Measurements from ENCODE around the gene TM2D1. TPM values are rescaled to one million over a fixed set of nuclear protein-coding genes. Genes with fewer than 3 reads are reported as not detected.

Gene TM2D1
- total and polyA plus RNA-seq, 9 of the 15 experiments (the other 6 are each of a cell fraction or from before 2014, with no cell fraction given): 24.5 to 65.2 (median 47.7) TPM

DNA sequence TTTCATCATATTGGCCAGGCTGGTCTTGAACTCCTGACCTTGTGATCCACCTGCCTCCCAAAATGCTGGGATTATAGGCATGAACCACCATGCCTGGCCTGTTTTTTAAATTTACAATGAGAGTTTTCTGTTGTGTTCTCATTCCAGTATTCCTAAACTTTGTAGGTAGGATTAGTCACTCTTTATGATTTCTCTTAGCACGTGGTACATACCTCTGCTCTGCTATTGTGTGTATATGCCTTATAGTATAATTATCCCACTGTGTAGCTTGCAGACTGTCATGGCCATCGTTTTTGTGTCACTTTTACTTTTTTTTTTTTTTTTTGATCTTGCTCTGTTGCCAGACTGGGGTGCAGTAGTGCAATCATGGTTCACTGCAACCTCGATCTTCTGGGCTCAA lies 31.8 kb upstream of the TM2D1 start:
- no peak for ATAC-seq
- POLR2A ChIA-PET: no interaction called here

GRCh38 chr1:61754545-61754944 lies 29.6 kb upstream of the TM2D1 start:
- no peaks in the 10 kb centered on the region for H3K79me2 ChIP-seq (ENCODE audit: control insufficient read depth, insufficient read depth, low read length)
- H4K20me1 ChIP-seq (replicated peaks; ENCODE audit: control insufficient read depth, insufficient read depth, low read length): no peaks in the 10 kb centered on the region
- H3K4me2 ChIP-seq (ENCODE audit: insufficient read depth, low read length): no peak overlapping the region
- H3K36me3 ChIP-seq (ENCODE audit: control insufficient read depth, insufficient read depth, low read length): no peaks in the 10 kb centered on the region
- H3K27ac ChIP-seq (ENCODE audit: extremely low read depth, low read depth, low read length): no peak overlapping the region
- CTCF ChIA-PET (ENCODE audit: low intra/inter-chr PET ratio): no interaction called here
- H3K4me1 ChIP-seq (replicated peaks in 1 of 2; ENCODE audit: control insufficient read depth in 2 of 2, insufficient read depth in 2 of 2, low read length in 2 of 2): no peaks in the 10 kb centered on the region
- ATAC-seq (no peak), DNase-seq (ENCODE audit: extremely low read depth in 1 of 4, low spot score in 3 of 4) (no peak), FAIRE-seq (no peak)
- POLR2A ChIA-PET: no interaction called here
- H3K9ac ChIP-seq (ENCODE audit: insufficient read depth in 1 of 2, low read depth in 2 of 2, low read length in 2 of 2): no peak overlapping the region
- in situ Hi-C loops (cut with MboI): no loop called here
- intact Hi-C loops (cut with micrococcal nuclease): no loop called here
- no peak overlapping the region for H2AFZ ChIP-seq (ENCODE audit: low read depth, low read length)
- H3K4me3 ChIP-seq: no peak overlapping the region
- H3K27me3 ChIP-seq (ENCODE audit: control insufficient read depth in 2 of 2, insufficient read depth in 2 of 2, low read length in 2 of 2): no peaks in the 10 kb centered on the region
- no peaks in the 10 kb centered on the region for H3K9me1 ChIP-seq (ENCODE audit: control insufficient read depth, insufficient read depth, low read length)
- no TSS peak for BruUV-seq (replicated peaks)
- H3K9me3 ChIP-seq (replicated peaks; ENCODE audit: control insufficient read depth, insufficient read depth, low read depth, low read length): no peaks in the 10 kb centered on the region
- 14% methylated on average over 4 of the region's 4 CpGs for WGBS (ENCODE audit: insufficient coverage, low coverage, missing lambda C conversion rate)
- TF ChIP-seq NFATC3 (IDR thresholded peaks at IDR 0.05) (no peak), NFRKB (IDR thresholded peaks at IDR 0.05; ENCODE audit: low read depth) (no peak), FOXK1 (CRISPR knock-in tag; IDR thresholded peaks at IDR 0.05; ENCODE audit: borderline replicate concordance) (no peak), GATAD2B (IDR thresholded peaks at IDR 0.05; ENCODE audit: borderline replicate concordance) (no peak), NR3C1 (CRISPR knock-in tag; IDR thresholded peaks at IDR 0.05) (no peak), SMARCB1 (IDR thresholded peaks at IDR 0.05; ENCODE audit: insufficient read length, low read depth) (no peak), BRD9 (IDR thresholded peaks at IDR 0.05; ENCODE audit: low read depth, partially characterized antibody) (no peak), ZEB2 (IDR thresholded peaks at IDR 0.05) (no peak), POLR2A (conservative IDR thresholded peaks at IDR 0.05) (no peak), BACH1 (tag; IDR thresholded peaks at IDR 0.05) (no peak), ZNF77 (CRISPR knock-in tag; IDR thresholded peaks at IDR 0.05) (no peak), CEBPG (CRISPR knock-in tag; IDR thresholded peaks at IDR 0.05) (no peak), CEBPG (tag; conservative IDR thresholded peaks at IDR 0.05 in 1 of 2, IDR thresholded peaks at IDR 0.05 in 1 of 2) (no peak), ZNF280A (IDR thresholded peaks at IDR 0.05; ENCODE audit: low read depth, partially characterized antibody) (no peak), NKRF (IDR thresholded peaks at IDR 0.05; ENCODE audit: borderline replicate concordance) (no peak)

More for the DNA sequence above, 31.8 kb upstream of the TM2D1 start:
- intact Hi-C loops (cut with micrococcal nuclease): no loop called here
- TF ChIP-seq MEF2A (IDR thresholded peaks at IDR 0.05; ENCODE audit: control insufficient read depth, low read depth, low read length): no peak
- no peak for TF ChIP-seq ELF4 (CRISPR knock-in tag; IDR thresholded peaks at IDR 0.05)
- Histone ChIP-seq H3K79me2 (ENCODE audit: control insufficient read depth, insufficient read depth, low read length) (no peaks in the 10 kb centered on the region), H4K20me1 (replicated peaks; ENCODE audit: control insufficient read depth, insufficient read depth, low read length) (no peaks in the 10 kb centered on the region), H3K4me3 (no peak overlapping the region), H3K27ac (ENCODE audit: extremely low read depth, low read depth, low read length) (no peak overlapping the region), H3K36me3 (ENCODE audit: control insufficient read depth, insufficient read depth, low read length) (no peaks in the 10 kb centered on the region), H3K27me3 (ENCODE audit: control insufficient read depth in 2 of 2, insufficient read depth in 2 of 2, low read length in 2 of 2) (0 out of 5 replicates have a peak, but pooled peaks cover 0 to 4% of the 10 kb centered on the region in 2 experiments), H3K9ac (ENCODE audit: insufficient read depth in 1 of 2, low read depth in 2 of 2, low read length in 2 of 2) (no peak overlapping the region), H3K9me3 (replicated peaks; ENCODE audit: control insufficient read depth, insufficient read depth, low read depth, low read length) (no peaks in the 10 kb centered on the region), H3K9me1 (ENCODE audit: control insufficient read depth, insufficient read depth, low read length) (no peaks in the 10 kb centered on the region), H2AFZ (ENCODE audit: low read depth, low read length) (no peak overlapping the region), H3K4me2 (ENCODE audit: insufficient read depth, low read length) (no peak overlapping the region), H3K4me1 (replicated peaks in 1 of 2; ENCODE audit: control insufficient read depth in 2 of 2, insufficient read depth in 2 of 2, low read length in 2 of 2) (no peaks in the 10 kb centered on the region)
- no TSS peak for BruUV-seq (replicated peaks)
- WGBS (ENCODE audit: insufficient coverage, low coverage, missing lambda C conversion rate): 13% methylated on average over 3 of the region's 3 CpGs
- in situ Hi-C loops (cut with MboI): no loop called here
- DNase-seq (ENCODE audit: extremely low read depth in 1 of 4, low spot score in 3 of 4) (no peak), FAIRE-seq (no peak)
- CTCF ChIA-PET (ENCODE audit: low intra/inter-chr PET ratio): no interaction called here

All from K562 (cell line).